Naive thymus-derived CD4-positive, alpha-beta T cell (primary cell): ENCODE results near the gene TLR8. TPM values are rescaled to one million over a fixed set of nuclear protein-coding genes. Genes with fewer than 3 reads are reported as not detected.

Source experiments
- ATAC-seq: fragments of 150-1000 bp; cut with Tn5 transposase; 2 replicates; pipeline ENCODE4 v1.10.0; 2021; ENCODE audit warnings: mild to moderate bottlenecking, moderate library complexity
- CTCF ChIA-PET: fragments of 350-600 bp; sonication (Branson Sonifier 250); formaldehyde crosslinking; loops from one replicate; lab custom pipeline; 2021; ENCODE audit warnings: antibody characterized with exemption; lab: Charles Lee
- POLR2A ChIA-PET: fragments of 350-600 bp; sonication (Branson Sonifier 250); formaldehyde crosslinking; loops from one replicate; lab custom pipeline; 2021; ENCODE audit warnings: antibody characterized with exemption, inconsistent platforms; lab: Charles Lee
- DNase-seq, 9 donors: peaks; one replicate each; pipeline versions ENCODE4 v3.0.0 to v3.0.0-alpha.2; 2020 to 2022; ENCODE audit warnings: mixed read lengths in 1 of 9
- H3K27ac ChIP-seq: one replicate; pipeline ENCODE4 v1.7.0; 2013; ENCODE audit warnings: mild to moderate bottlenecking, low read depth, low read length, moderate library complexity
- H3K27me3 ChIP-seq, 2 donors: one replicate each; pipeline ENCODE4 v1.7.0; 2013; ENCODE audit warnings: low read length in 2 of 2, mild to moderate bottlenecking in 2 of 2, moderate library complexity in 2 of 2; ENCODE audit not compliant: control insufficient read depth in 2 of 2, insufficient read depth in 2 of 2
- H3K36me3 ChIP-seq, 3 experiments: 1 replicate in 2 of 3; 2 replicates in 1 of 3; pipeline ENCODE4 v1.7.0; 2013; ENCODE audit warnings: low read length in 3 of 3, mild to moderate bottlenecking in 3 of 3, moderate library complexity in 1 of 3; ENCODE audit not compliant: insufficient read depth in 3 of 3, control insufficient read depth in 2 of 3
- H3K4me1 ChIP-seq, 2 donors: one replicate each; pipeline ENCODE4 v1.7.0; 2013; ENCODE audit warnings: low read length in 2 of 2, mild to moderate bottlenecking in 2 of 2, moderate library complexity in 1 of 2; ENCODE audit not compliant: control insufficient read depth in 2 of 2, insufficient read depth in 2 of 2
- H3K4me3 ChIP-seq: 2 replicates; pipeline ENCODE4 v1.7.0; 2013; ENCODE audit warnings: mild to moderate bottlenecking, low read length
- H3K9me3 ChIP-seq, 3 experiments: 1 replicate in 2 of 3; 2 replicates in 1 of 3; pipeline ENCODE4 v1.7.0; 2013; ENCODE audit warnings: low read length in 3 of 3; ENCODE audit not compliant: control insufficient read depth in 2 of 3
- H3K27ac Mint-ChIP-seq, 9 donors: one replicate each; pipeline ENCODE4 v1.8.0; 2020 to 2022; ENCODE audit warnings: mixed read lengths in 9 of 9, mild to moderate bottlenecking in 8 of 9, moderate library complexity in 5 of 9, inconsistent platforms in 2 of 9
- H3K27me3 Mint-ChIP-seq, 5 donors: one replicate each; pipeline ENCODE4 v1.8.0; 2021 to 2022; ENCODE audit warnings: mixed read lengths in 5 of 5, mild to moderate bottlenecking in 1 of 5
- H3K36me3 Mint-ChIP-seq, 5 donors: one replicate each; pipeline ENCODE4 v1.8.0; 2020 to 2022; ENCODE audit warnings: mixed read lengths in 5 of 5, mild to moderate bottlenecking in 3 of 5, inconsistent platforms in 1 of 5
- H3K4me1 Mint-ChIP-seq, 7 donors: one replicate each; pipeline ENCODE4 v1.8.0; 2020 to 2022; ENCODE audit warnings: mixed read lengths in 7 of 7, mild to moderate bottlenecking in 3 of 7, inconsistent platforms in 1 of 7
- H3K4me3 Mint-ChIP-seq, 10 donors: one replicate each; pipeline ENCODE4 v1.8.0; 2020 to 2022; ENCODE audit warnings: mild to moderate bottlenecking in 10 of 10, mixed read lengths in 10 of 10, moderate library complexity in 6 of 10, inconsistent platforms in 2 of 10
- H3K9me3 Mint-ChIP-seq, 11 donors: one replicate each; pipeline ENCODE4 v1.8.0; 2020 to 2022; ENCODE audit warnings: mixed read lengths in 11 of 11, mild to moderate bottlenecking in 4 of 11, inconsistent platforms in 1 of 11, moderate library complexity in 1 of 11
- intact Hi-C, 2 donors: fragments of 100-400 bp; cut with micrococcal nuclease; formaldehyde crosslinking; loops; one replicate each; pipeline ENCODE4 v1.15.1; 2023
- polyA plus RNA-seq, 2 donors: library from polyadenylated mRNA; unstranded; fragments of 300-500 nt; fragmentation: Illumina TruSeq; gene quantifications; one replicate each; pipeline ENCODE4 v1.2.3, GENCODE V29; 2021
- total RNA-seq, 6 experiments: library from RNA in 5 of 6; stranded (reverse) in 5 of 6; gene quantifications; 1 replicate in 5 of 6; 2 replicates in 1 of 6; pipeline ENCODE4 v1.2.3 and lab custom pipeline; 2021 to 2026

TLR8 gene
- total and polyA plus RNA-seq, 7 experiments from 2014 or later = 0.35 to 15.2 (median 0.51) TPM; not detected in 3

DNA sequence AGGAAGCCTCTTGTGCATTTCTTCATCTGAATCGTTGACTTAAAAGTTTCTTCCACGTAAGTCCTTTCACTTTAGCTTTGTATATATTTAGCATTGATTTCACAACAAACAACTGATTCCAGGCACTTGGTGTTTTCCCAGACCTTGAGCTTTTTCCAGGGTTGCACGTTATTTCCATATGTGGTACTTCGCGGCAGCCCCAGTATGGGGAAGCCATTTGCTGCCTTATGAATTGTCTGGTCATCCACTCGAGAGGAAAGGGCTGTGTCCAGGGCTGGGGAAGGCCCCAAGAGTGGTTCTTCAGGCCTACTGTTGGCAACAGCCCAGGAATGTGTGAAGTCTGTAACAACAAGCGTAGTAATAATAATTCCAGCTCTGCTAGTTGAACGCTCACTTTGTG lies 2.8 kb upstream of the TLR8 start:
- no peak overlapping the region for H3K27ac ChIP-seq
- Mint-ChIP-seq H3K4me1 (peaks cover 3 to 11% (median 5%) of the 10 kb centered on the region in 7 donors), H3K9me3 (peaks cover 0 to 2% (median 0%) of the 10 kb centered on the region in 11 donors), H3K4me3 (no peak overlapping the region), H3K27me3 (no peaks in the 10 kb centered on the region), H3K36me3 (no peaks in the 10 kb centered on the region), H3K27ac (no peak overlapping the region)
- ChIA-PET CTCF (interaction anchor here (1.0 kb wide), 1 partner anchor 100 kb away, joined by 3 read pairs; no protein-coding TSS in a partner anchor), POLR2A (interaction anchor here (0.6 kb wide), 1 partner anchor 283 kb away, joined by 3 read pairs; no protein-coding TSS in a partner anchor)
- H3K27me3 ChIP-seq = no peaks in the 10 kb centered on the region
- no peaks in the 10 kb centered on the region for H3K4me1 ChIP-seq
- intact Hi-C loops = no loop called here
- H3K9me3 ChIP-seq = no peaks in the 10 kb centered on the region
- no peak overlapping the region for H3K4me3 ChIP-seq
- ATAC-seq = no peak
- DNase-seq = no peak
- H3K36me3 ChIP-seq = no peaks in the 10 kb centered on the region

DNA sequence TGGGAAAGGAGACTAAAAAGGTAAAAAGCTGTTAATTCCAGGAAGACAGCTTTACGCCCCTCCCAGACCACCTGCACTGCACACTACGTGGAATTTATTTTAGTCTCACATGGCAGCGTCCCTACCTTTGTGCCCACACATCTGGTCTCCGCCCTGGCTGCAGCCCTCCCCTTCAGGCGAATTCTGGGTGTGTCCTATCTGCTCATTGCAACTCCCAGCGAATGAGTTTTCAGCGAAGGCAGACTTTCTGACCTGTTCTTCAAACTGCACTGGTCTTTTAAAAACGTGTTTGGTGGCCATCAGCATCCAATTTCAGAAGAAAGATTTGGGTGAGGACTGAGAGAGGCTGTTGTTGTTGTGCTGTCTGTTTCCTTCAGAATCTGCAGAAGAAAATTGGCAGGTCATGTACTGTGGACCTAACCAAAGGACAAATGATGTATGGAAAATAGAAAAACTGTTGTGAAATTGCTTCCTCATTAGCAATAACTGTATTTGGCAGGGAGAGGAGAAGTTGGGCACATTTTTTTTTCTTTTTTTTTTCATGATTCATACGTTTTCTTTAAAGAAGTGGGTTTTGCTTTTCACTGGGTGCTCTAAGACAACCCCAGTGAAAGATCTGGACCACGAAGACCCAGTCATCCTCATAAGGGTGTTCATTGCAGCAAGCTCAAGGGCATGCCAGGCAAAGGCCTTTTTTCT lies 4.2 kb downstream of the TLR8 start:
- intact Hi-C loops = no loop called here
- Mint-ChIP-seq H3K36me3 (no peaks in the 10 kb centered on the region), H3K27ac (peak overlapping the region in 2 of 9 donors; percentile 21 to 42), H3K9me3 (no peaks in the 10 kb centered on the region), H3K27me3 (no peaks in the 10 kb centered on the region), H3K4me3 (peak overlapping the region in 3 of 10 donors; percentile 24 to 44 (median 28)), H3K4me1 (peaks cover 8 to 24% (median 18%) of the 10 kb centered on the region in 7 donors)
- no peak overlapping the region for H3K27ac ChIP-seq
- H3K4me1 ChIP-seq = no peaks in the 10 kb centered on the region
- POLR2A ChIA-PET = interaction anchor here (0.7 kb wide), 1 partner anchor 17 kb away, joined by 3 read pairs; no protein-coding TSS in a partner anchor
- CTCF ChIA-PET = no interaction called here
- ATAC-seq (no peak), DNase-seq (no peak)
- H3K9me3 ChIP-seq = no peaks in the 10 kb centered on the region
- H3K36me3 ChIP-seq = no peaks in the 10 kb centered on the region
- no peak overlapping the region for H3K4me3 ChIP-seq
- no peaks in the 10 kb centered on the region for H3K27me3 ChIP-seq

DNA sequence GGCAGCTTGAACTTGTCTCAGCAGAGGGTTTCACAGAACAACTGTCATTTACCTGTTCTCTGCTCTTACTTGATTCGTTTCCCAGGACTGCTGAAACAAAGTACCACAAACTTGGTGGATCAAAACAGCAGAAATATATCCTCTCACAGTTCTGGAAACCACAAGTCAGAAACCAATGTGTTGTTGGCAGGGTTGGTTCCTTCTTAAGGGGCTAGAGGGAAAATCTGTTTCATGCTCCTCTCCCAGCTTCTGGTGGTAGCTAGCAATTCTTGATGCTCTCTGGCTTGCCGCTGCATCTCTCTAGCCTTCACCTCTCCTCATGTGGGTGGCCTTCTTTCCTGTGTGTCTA lies 4.7 kb downstream of the TLR8 start:
- ATAC-seq (no peak), DNase-seq (no peak)
- no peaks in the 10 kb centered on the region for H3K27me3 Mint-ChIP-seq
- ChIA-PET CTCF (no interaction called here), POLR2A (no interaction called here)
- H3K9me3 Mint-ChIP-seq = no peaks in the 10 kb centered on the region
- peak overlapping the region in 2 of 9 donors; percentile 2 to 21 for H3K27ac Mint-ChIP-seq
- no peaks in the 10 kb centered on the region for H3K9me3 ChIP-seq
- no peaks in the 10 kb centered on the region for H3K27me3 ChIP-seq
- H3K4me3 Mint-ChIP-seq = peak overlapping the region in 2 of 10 donors; percentile 22 to 24
- H3K27ac ChIP-seq = no peak overlapping the region
- intact Hi-C loops = no loop called here
- H3K4me1 ChIP-seq = no peaks in the 10 kb centered on the region
- H3K36me3 Mint-ChIP-seq = no peaks in the 10 kb centered on the region
- H3K4me3 ChIP-seq = no peak overlapping the region
- H3K4me1 Mint-ChIP-seq = peaks cover 8 to 24% (median 18%) of the 10 kb centered on the region in 7 donors
- H3K36me3 ChIP-seq = no peaks in the 10 kb centered on the region

DNA sequence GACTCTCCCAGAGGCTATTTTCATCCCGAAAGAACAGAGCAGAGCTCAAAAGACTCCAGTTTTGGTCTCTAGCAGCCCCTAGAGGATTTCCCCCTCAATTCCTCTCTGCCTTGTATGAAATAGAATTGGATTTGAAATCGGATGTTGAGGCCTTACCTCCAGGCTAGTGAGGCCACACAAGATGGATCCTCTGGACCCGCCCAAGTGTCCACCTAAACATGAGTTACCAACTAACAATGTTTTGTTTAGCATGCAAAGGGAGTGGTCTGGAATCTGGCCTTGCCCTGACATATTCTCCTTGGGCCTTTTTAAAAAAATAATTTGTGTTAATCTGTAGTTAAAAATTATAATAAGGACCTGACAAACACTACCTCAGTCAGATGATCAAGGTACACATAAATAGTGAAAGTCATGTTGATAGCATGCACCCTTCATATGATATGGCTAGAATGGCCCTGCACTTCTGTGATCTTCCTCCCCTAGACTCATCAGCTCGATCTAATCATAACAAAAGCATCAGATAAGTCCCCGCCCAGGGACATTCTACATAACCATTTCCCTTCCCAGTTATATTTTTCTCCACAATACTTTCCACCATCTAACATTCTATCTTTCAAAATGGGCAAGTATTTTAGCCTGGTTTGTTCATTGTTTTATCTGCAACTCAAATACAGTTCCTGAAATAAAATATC lies 6.5 kb downstream of the TLR8 start:
- ChIA-PET CTCF (no interaction called here), POLR2A (no interaction called here)
- Mint-ChIP-seq H3K4me1 (peaks cover 8 to 24% (median 18%) of the 10 kb centered on the region in 7 donors), H3K9me3 (no peaks in the 10 kb centered on the region), H3K27me3 (no peaks in the 10 kb centered on the region), H3K27ac (no peak overlapping the region), H3K4me3 (no peak overlapping the region), H3K36me3 (no peaks in the 10 kb centered on the region)
- DNase-seq (no peak), ATAC-seq (no peak)
- Histone ChIP-seq H3K4me3 (no peak overlapping the region), H3K27ac (no peak overlapping the region), H3K27me3 (no peaks in the 10 kb centered on the region), H3K4me1 (no peaks in the 10 kb centered on the region), H3K9me3 (no peaks in the 10 kb centered on the region), H3K36me3 (no peaks in the 10 kb centered on the region)
- intact Hi-C loops = no loop called here

DNA sequence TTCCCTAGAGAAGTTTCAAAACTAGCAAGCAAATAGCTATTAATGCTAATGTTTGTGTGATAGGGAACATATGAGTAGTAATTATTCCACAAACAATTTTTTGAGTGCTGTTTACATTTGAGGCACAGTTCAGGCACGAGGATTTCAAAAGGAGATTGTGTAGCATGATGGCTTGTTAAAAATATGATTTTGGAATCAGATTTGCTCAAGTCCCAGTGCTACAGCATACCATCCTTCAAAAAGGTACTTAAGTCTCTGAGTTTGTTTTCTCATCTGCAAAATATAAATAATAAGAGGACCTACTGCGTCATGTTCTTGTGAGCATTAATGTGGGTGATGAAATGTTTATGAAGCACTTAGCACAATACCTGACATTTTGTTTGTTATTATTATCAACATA lies 11.3 kb downstream of the TLR8 start:
- Mint-ChIP-seq H3K27me3 (no peaks in the 10 kb centered on the region), H3K27ac (no peak overlapping the region), H3K4me3 (no peak overlapping the region), H3K36me3 (no peaks in the 10 kb centered on the region), H3K4me1 (peaks cover 0 to 3% (median 0%) of the 10 kb centered on the region in 7 donors), H3K9me3 (no peaks in the 10 kb centered on the region)
- Histone ChIP-seq H3K27me3 (no peaks in the 10 kb centered on the region), H3K4me1 (no peaks in the 10 kb centered on the region), H3K27ac (no peak overlapping the region), H3K9me3 (no peaks in the 10 kb centered on the region), H3K36me3 (no peaks in the 10 kb centered on the region), H3K4me3 (no peak overlapping the region)
- intact Hi-C loops = no loop called here
- CTCF ChIA-PET = no interaction called here
- POLR2A ChIA-PET = no interaction called here
- ATAC-seq (no peak), DNase-seq (no peak)

DNA sequence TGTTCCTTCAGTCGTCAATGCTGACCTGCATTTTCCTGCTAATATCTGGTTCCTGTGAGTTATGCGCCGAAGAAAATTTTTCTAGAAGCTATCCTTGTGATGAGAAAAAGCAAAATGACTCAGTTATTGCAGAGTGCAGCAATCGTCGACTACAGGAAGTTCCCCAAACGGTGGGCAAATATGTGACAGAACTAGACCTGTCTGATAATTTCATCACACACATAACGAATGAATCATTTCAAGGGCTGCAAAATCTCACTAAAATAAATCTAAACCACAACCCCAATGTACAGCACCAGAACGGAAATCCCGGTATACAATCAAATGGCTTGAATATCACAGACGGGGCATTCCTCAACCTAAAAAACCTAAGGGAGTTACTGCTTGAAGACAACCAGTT lies 12.6 kb downstream of the TLR8 start:
- H3K36me3 ChIP-seq = no peaks in the 10 kb centered on the region
- POLR2A ChIA-PET = interaction anchor here (0.6 kb wide), 1 partner anchor 1133 kb away, joined by 3 read pairs; no protein-coding TSS in a partner anchor
- DNase-seq (no peak), ATAC-seq (peak; percentile 46)
- H3K4me1 Mint-ChIP-seq = peaks cover 0 to 3% (median 0%) of the 10 kb centered on the region in 7 donors
- peaks cover 0 to 3% (median 0%) of the 10 kb centered on the region in 5 donors for H3K27me3 Mint-ChIP-seq
- H3K27ac Mint-ChIP-seq = no peak overlapping the region
- intact Hi-C loops = no loop called here
- no peak overlapping the region for H3K4me3 ChIP-seq
- no peaks in the 10 kb centered on the region for H3K9me3 ChIP-seq
- H3K4me3 Mint-ChIP-seq = no peak overlapping the region
- no peak overlapping the region for H3K27ac ChIP-seq
- CTCF ChIA-PET = no interaction called here
- no peaks in the 10 kb centered on the region for H3K4me1 ChIP-seq
- no peaks in the 10 kb centered on the region for H3K27me3 ChIP-seq
- no peaks in the 10 kb centered on the region for H3K36me3 Mint-ChIP-seq
- H3K9me3 Mint-ChIP-seq = no peaks in the 10 kb centered on the region
